HepG2 (cell line): ENCODE measurements around the gene ZNF584.
A peak's percentile ranks its signal among the peaks of the same experiment; 100 is the strongest.

Source experiments
- DPF2 ChIP-seq: sonication (generic); formaldehyde crosslinking; IDR thresholded peaks from 2 replicates; pipeline ENCODE4 v1.4.0; 2020; ENCODE audit warnings: mild to moderate bottlenecking, low read depth, missing genetic modification reagents, borderline replicate concordance
- HCFC1 ChIP-seq: fragments of 150-350 bp; IDR thresholded peaks from 2 replicates; pipeline ENCODE4 v1.6.1; 2014; ENCODE audit warnings: low read depth, low read length
- JUN ChIP-seq: sonication (generic); formaldehyde crosslinking; IDR thresholded peaks from 2 replicates; pipeline ENCODE4 v1.4.0; 2020; ENCODE audit warnings: mild to moderate bottlenecking, missing genetic modification reagents
- SALL2 ChIP-seq: sonication (generic); formaldehyde crosslinking; IDR thresholded peaks from 2 replicates; pipeline ENCODE4 v1.8.1; 2023; ENCODE audit warnings: mild to moderate bottlenecking, missing genetic modification reagents, inconsistent platforms
- TAF1 ChIP-seq: sonication (generic); formaldehyde crosslinking; IDR thresholded peaks from 2 replicates; pipeline ENCODE4 v1.4.0; 2020; ENCODE audit warnings: missing genetic modification reagents
- TCF7 ChIP-seq: sonication (generic); IDR thresholded peaks from 2 replicates; pipeline ENCODE4 v1.6.1; 2016; ENCODE audit warnings: antibody characterized with exemption, low read depth
- ZNF263 ChIP-seq: sonication (generic); formaldehyde crosslinking; IDR thresholded peaks from 2 replicates; pipeline ENCODE4 v1.4.0; 2020; ENCODE audit warnings: missing genetic modification reagents
- TF ChIP-seq, protein P1 (sequence below): sonication (generic); formaldehyde crosslinking; IDR thresholded peaks from 2 replicates; pipeline ENCODE4 v1.5.0; 2020; ENCODE audit warnings: mild to moderate bottlenecking, missing genetic modification reagents, moderate library complexity
- TF ChIP-seq, protein P2 (sequence below): sonication (generic); formaldehyde crosslinking; IDR thresholded peaks from 2 replicates; pipeline ENCODE4 v1.4.0; 2020; ENCODE audit warnings: low read depth, missing genetic modification reagents
- TF ChIP-seq, protein P3 (sequence below): sonication (generic); formaldehyde crosslinking; IDR thresholded peaks from 2 replicates; pipeline ENCODE4 v1.4.0; 2020; ENCODE audit warnings: missing genetic modification reagents
- TF ChIP-seq, protein P4 (sequence below): sonication (generic); formaldehyde crosslinking; IDR thresholded peaks from 2 replicates; pipeline ENCODE4 v1.4.0; 2020; ENCODE audit warnings: missing genetic modification reagents, mild to moderate bottlenecking, borderline replicate concordance

DNA sequence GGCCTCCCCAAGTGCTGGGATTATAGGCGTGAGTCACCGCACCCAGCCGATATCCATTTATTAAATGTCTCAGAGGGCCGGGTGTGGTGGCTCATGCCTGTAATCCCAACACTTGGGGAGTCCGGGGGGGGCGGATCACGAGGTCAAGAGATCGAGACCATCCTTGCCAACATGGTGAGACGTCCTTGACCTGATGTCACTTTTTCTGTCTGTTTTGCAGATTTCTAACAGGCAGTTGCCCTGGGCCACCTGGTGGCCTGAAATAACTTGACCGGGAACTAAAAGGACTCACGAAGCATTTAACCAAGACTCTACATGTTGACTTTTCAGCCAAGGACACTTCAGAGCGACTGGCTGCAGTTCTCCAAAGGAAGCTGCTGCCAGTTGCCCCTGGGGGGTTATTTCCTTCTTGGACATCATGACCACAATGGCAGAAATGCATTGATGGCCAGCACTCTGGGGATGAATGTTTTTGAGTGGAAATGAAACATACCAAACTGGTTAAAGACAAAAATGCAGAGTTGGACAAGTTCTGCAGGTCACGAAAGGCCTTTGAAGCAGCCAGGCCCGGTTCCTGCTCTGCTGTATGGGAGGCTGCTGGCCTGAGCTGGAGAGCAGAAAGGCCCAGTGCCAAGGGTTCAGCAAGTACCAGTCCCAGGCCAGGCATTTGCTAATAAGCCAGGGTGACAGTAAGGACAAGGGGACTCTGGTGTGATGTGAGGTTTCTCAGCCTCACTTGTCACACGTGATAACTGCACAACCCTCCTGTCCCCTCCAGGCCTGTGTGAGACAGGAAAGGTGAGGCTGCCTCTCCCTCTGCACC, 35.9 kb upstream of the ZNF584 start:
- no peak for TF ChIP-seq JUN (CRISPR knock-in tag)
- no peak for TF ChIP-seq HCFC1
- TF ChIP-seq, protein P1, sequence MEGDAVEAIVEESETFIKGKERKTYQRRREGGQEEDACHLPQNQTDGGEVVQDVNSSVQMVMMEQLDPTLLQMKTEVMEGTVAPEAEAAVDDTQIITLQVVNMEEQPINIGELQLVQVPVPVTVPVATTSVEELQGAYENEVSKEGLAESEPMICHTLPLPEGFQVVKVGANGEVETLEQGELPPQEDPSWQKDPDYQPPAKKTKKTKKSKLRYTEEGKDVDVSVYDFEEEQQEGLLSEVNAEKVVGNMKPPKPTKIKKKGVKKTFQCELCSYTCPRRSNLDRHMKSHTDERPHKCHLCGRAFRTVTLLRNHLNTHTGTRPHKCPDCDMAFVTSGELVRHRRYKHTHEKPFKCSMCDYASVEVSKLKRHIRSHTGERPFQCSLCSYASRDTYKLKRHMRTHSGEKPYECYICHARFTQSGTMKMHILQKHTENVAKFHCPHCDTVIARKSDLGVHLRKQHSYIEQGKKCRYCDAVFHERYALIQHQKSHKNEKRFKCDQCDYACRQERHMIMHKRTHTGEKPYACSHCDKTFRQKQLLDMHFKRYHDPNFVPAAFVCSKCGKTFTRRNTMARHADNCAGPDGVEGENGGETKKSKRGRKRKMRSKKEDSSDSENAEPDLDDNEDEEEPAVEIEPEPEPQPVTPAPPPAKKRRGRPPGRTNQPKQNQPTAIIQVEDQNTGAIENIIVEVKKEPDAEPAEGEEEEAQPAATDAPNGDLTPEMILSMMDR (CRISPR knock-in tag): peak; percentile 49
- TF ChIP-seq, protein P2, sequence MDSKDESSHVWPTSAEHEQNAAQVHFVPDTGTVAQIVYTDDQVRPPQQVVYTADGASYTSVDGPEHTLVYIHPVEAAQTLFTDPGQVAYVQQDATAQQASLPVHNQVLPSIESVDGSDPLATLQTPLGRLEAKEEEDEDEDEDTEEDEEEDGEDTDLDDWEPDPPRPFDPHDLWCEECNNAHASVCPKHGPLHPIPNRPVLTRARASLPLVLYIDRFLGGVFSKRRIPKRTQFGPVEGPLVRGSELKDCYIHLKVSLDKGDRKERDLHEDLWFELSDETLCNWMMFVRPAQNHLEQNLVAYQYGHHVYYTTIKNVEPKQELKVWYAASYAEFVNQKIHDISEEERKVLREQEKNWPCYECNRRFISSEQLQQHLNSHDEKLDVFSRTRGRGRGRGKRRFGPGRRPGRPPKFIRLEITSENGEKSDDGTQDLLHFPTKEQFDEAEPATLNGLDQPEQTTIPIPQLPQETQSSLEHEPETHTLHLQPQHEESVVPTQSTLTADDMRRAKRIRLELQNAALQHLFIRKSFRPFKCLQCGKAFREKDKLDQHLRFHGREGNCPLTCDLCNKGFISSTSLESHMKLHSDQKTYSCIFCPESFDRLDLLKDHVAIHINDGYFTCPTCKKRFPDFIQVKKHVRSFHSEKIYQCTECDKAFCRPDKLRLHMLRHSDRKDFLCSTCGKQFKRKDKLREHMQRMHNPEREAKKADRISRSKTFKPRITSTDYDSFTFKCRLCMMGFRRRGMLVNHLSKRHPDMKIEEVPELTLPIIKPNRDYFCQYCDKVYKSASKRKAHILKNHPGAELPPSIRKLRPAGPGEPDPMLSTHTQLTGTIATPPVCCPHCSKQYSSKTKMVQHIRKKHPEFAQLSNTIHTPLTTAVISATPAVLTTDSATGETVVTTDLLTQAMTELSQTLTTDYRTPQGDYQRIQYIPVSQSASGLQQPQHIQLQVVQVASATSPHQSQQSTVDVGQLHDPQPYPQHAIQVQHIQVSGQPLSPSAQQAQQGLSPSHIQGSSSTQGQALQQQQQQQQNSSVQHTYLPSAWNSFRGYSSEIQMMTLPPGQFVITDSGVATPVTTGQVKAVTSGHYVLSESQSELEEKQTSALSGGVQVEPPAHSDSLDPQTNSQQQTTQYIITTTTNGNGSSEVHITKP (CRISPR knock-in tag): no peak
- TF ChIP-seq, protein P3, sequence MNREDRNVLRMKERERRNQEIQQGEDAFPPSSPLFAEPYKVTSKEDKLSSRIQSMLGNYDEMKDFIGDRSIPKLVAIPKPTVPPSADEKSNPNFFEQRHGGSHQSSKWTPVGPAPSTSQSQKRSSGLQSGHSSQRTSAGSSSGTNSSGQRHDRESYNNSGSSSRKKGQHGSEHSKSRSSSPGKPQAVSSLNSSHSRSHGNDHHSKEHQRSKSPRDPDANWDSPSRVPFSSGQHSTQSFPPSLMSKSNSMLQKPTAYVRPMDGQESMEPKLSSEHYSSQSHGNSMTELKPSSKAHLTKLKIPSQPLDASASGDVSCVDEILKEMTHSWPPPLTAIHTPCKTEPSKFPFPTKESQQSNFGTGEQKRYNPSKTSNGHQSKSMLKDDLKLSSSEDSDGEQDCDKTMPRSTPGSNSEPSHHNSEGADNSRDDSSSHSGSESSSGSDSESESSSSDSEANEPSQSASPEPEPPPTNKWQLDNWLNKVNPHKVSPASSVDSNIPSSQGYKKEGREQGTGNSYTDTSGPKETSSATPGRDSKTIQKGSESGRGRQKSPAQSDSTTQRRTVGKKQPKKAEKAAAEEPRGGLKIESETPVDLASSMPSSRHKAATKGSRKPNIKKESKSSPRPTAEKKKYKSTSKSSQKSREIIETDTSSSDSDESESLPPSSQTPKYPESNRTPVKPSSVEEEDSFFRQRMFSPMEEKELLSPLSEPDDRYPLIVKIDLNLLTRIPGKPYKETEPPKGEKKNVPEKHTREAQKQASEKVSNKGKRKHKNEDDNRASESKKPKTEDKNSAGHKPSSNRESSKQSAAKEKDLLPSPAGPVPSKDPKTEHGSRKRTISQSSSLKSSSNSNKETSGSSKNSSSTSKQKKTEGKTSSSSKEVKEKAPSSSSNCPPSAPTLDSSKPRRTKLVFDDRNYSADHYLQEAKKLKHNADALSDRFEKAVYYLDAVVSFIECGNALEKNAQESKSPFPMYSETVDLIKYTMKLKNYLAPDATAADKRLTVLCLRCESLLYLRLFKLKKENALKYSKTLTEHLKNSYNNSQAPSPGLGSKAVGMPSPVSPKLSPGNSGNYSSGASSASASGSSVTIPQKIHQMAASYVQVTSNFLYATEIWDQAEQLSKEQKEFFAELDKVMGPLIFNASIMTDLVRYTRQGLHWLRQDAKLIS (CRISPR knock-in tag): no peak
- TF ChIP-seq TAF1 (CRISPR knock-in tag): no peak
- no peak for TF ChIP-seq DPF2 (CRISPR knock-in tag)
- TF ChIP-seq ZNF263 (CRISPR knock-in tag): no peak
- TF ChIP-seq TCF7: no peak
- TF ChIP-seq SALL2 (CRISPR knock-in tag): no peak
- TF ChIP-seq, protein P4, sequence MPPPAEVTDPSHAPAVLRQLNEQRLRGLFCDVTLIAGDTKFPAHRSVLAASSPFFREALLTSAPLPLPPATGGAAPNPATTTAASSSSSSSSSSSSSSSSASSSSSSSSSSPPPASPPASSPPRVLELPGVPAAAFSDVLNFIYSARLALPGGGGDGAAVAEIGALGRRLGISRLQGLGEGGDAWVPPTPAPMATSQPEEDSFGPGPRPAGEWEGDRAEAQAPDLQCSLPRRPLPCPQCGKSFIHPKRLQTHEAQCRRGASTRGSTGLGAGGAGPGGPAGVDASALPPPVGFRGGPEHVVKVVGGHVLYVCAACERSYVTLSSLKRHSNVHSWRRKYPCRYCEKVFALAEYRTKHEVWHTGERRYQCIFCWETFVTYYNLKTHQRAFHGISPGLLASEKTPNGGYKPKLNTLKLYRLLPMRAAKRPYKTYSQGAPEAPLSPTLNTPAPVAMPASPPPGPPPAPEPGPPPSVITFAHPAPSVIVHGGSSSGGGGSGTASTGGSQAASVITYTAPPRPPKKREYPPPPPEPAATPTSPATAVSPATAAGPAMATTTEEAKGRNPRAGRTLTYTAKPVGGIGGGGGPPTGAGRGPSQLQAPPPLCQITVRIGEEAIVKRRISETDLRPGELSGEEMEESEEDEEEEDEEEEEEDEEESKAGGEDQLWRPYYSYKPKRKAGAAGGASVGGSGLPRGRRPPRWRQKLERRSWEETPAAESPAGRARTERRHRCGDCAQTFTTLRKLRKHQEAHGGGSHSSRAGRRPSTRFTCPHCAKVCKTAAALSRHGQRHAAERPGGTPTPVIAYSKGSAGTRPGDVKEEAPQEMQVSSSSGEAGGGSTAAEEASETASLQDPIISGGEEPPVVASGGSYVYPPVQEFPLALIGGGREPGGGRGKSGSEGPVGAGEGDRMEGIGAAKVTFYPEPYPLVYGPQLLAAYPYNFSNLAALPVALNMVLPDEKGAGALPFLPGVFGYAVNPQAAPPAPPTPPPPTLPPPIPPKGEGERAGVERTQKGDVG (CRISPR knock-in tag): no peak
